Eye (tissue), 1 donor: Measurements from ENCODE around the gene CHPF2.

Source experiments
- DNase-seq: peaks from one replicate; pipeline ENCODE4 v3.0.0-alpha.2; 2015

Gene CHPF2

GRCh38 chr7:151271699-151272355 lies 39.5 kb downstream of the CHPF2 start:
- no peak for DNase-seq

GRCh38 chr7:151272405-151272804 lies 40.1 kb downstream of the CHPF2 start:
- no peak for DNase-seq

- no peak for DNase-seq
Observed at GRCh38 chr7:151272877-151273276, 40.6 kb downstream of the CHPF2 start.

DNA sequence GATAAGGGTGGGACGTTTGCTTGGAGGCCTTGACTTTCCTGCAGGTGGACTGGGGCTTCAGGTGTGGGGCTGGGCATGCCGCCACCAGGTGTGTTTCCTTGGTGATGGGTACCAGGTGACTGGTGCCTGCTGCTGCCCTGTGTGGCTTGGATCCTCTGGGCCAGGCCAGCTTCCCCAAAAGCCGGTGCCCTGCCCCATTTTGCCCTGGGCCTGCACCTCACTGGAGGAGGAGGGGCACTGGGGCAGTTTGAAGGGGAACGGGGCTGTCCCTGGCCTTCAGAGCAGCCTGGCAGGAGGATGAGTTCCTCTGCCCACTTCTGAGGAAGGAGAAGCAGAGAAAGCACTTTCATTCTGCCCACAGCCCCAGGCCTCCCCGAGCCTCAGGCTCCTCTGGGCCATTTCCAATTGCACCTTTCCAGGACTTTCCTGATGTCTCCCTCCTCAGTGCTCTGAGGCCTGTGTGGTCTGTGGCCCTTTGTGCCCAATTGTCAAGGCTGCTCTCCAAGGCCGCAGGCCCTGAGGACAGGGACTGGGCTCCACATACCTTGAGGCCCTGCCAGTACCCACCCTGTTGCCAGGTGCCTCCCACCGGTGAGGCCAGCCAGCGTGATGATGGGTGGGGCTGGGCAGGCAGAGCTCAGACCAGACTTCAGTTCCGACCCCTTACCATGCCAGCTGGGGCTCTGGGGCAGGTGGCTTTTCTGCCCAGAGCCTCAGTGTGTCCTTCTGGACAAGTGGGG lies 41.5 kb downstream of the CHPF2 start:
- DNase-seq: no peak

DNA sequence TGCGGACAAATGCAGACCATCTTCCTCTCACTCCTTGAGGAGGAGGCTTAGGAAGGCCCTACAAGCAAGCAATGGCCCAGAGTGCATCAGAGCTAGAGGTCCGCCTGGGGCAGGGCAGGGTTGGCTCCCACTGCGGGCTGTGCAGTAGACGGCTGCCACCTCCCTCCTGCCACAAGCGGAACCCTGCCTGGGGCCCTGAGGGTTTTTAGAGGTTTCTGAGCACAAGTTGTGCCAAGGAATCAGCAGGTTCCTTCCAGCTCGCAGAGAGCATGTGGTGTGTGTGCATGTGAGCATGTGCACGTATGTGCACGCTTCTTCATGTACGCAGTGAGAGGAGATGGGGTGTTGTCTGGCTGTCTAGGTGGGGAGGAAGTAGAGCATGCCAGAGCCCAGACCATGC lies 42.1 kb downstream of the CHPF2 start:
- DNase-seq: no peak

GRCh38 chr7:151274936-151275812 lies 42.9 kb downstream of the CHPF2 start:
- no peak for DNase-seq

- no peak for DNase-seq
Observed at GRCh38 chr7:151275813-151276577, 43.7 kb downstream of the CHPF2 start.

GRCh38 chr7:151276666-151277590 lies 44.6 kb downstream of the CHPF2 start:
- peak; percentile 85 for DNase-seq

DNA sequence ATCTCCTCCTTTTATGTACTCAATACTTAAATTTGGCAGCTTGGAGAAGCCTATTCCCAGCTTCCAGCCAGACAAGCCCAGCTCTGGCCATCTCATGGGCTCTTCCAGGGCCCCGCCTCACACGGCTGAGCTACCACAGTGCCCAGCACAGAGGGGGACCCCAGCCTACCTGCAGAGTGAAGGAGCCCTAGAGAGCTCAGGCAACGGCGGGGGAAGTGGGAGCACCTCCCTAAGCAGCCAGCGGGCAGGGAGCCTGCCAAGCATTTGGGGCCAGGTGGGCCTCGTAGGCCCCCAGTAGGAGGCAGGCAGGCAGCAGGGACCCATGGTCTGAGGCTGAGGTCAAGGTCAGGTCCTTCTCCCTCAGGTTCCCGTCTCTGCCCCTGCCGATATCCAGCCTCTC lies 45.3 kb downstream of the CHPF2 start:
- no peak for DNase-seq

- DNase-seq: no peak
Observed at GRCh38 chr7:151278949-151279348, 46.7 kb downstream of the CHPF2 start.

- DNase-seq: no peak
Observed at GRCh38 chr7:151279868-151280267, 47.6 kb downstream of the CHPF2 start.

DNA sequence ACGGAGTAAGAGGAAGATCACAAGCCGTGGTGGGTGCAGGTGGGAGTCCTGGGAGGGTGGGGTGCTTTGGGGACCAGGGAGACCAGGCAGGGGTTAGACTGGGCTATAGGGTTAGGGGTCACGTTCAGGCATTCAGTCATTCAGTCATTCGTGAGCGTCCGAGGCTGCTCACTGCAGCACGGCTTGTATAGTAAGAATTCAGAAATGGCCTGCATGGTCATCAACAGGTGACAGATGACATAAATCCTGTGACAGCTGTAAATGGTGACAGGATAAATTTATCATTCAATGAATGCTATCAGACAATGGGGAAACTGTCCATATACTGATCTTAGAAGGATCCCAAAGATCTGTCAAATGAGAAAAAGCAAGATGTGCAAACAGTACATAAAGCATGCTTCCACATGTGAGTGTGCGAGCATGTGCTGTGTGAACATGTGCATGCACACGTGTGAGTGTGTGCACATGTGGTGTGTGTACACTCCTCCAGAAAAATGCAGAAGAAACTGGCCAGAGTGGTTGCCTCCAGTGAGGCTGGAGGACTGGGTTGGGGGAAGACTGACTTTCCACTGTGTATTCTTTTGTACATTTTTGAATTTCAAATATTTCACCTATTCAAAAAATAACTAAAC lies 48.2 kb downstream of the CHPF2 start:
- DNase-seq: no peak

- DNase-seq: no peak
Observed at GRCh38 chr7:151281686-151282085, 49.4 kb downstream of the CHPF2 start.

- DNase-seq: no peak
Observed at GRCh38 chr7:151282111-151282510, 49.8 kb downstream of the CHPF2 start.

DNA sequence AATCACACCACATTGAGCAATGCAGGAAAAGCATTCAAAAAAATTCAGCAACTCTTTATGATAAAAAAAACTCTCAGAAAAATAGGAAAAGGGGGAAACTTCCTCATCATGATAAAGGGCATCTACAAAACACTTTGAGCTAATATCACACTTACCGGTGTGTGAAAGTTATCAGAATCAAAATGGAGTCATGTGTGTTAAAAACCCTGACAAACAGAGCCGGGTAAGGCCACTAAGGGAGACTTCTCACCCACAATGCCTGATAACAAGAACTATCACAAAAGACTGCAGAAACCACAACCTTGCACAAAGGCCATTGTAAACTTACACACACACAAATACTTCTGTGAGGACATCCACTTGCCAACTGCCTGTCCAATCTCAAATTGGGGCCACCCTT lies 51.0 kb downstream of the CHPF2 start:
- no peak for DNase-seq

DNA sequence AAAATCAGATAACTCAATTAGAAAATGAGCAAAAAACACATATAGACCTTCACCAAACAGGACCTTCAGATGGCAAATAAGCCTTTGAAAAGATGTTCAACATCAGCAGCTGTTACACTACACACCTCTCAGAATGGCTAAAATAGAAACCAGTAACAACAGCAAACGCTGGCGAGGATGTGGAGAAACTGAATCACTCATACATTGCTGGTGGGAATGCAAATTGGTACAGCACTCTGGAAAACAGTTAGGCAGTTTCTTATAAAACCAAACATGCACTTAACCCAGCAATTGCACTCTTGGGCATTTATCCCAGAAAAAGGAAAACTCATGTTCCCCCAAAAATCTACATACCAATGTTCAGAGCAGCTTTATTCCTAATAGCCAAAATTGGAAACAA lies 53.9 kb downstream of the CHPF2 start:
- DNase-seq: no peak
